Keratinocyte (primary cell): Measurements from ENCODE around the gene EPAS1.

Experiments
- CTCF ChIP-seq, 3 experiments: IDR thresholded peaks in 1 of 3; conservative IDR thresholded peaks in 1 of 3; optimal IDR thresholded peaks in 1 of 3; 2 replicates in 2 of 3; 3 replicates in 1 of 3; pipeline versions ENCODE3 to v1.5.1; 2011; ENCODE audit warnings: low read length in 3 of 3, mild to moderate bottlenecking in 3 of 3, moderate library complexity in 2 of 3, control low read depth in 1 of 3, inconsistent platforms in 1 of 3; ENCODE audit not compliant: insufficient read depth in 2 of 3; ENCODE audit errors: extremely low read depth in 1 of 3
- EZH2 ChIP-seq: IDR thresholded peaks from one replicate; pipeline ENCODE4 v1.6.1; 2012; ENCODE audit warnings: inconsistent platforms, mild to moderate bottlenecking, low read length, moderate library complexity

DNA sequence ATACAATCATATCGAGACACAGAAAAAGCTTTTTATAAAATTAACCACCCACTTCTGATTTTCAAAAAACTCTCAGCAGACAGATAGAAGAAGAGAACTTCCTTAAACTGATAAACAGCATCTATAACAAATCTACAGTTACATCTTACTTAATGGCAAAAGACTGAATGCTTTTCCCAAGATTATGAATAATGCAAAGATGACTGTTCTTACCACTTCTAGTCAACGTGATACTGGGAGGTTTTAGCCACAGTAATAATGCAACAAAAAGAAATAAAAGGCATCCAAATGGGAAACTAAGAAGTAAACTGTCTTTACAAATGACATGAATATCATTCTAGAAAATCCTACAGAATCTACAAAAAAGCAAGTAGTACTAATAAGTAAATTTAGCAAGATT, 124.2 kb downstream of the EPAS1 start:
- TF ChIP-seq CTCF (optimal IDR thresholded peaks at IDR 0.05 in 1 of 3, IDR thresholded peaks at IDR 0.05 in 1 of 3, conservative IDR thresholded peaks at IDR 0.05 in 1 of 3; ENCODE audit: extremely low read depth in 1 of 3, insufficient read depth in 2 of 3, low read length in 3 of 3) = no peak
- no peak for TF ChIP-seq EZH2
